Measurements from ENCODE around the gene OXSR1. TPM values are rescaled to one million over a fixed set of nuclear protein-coding genes. Genes with fewer than 3 reads are reported as not detected.

The OXSR1 gene
- total and polyA plus RNA-seq, 2 experiments from 2014 or later: 20.6 to 34.1 TPM

DNA sequence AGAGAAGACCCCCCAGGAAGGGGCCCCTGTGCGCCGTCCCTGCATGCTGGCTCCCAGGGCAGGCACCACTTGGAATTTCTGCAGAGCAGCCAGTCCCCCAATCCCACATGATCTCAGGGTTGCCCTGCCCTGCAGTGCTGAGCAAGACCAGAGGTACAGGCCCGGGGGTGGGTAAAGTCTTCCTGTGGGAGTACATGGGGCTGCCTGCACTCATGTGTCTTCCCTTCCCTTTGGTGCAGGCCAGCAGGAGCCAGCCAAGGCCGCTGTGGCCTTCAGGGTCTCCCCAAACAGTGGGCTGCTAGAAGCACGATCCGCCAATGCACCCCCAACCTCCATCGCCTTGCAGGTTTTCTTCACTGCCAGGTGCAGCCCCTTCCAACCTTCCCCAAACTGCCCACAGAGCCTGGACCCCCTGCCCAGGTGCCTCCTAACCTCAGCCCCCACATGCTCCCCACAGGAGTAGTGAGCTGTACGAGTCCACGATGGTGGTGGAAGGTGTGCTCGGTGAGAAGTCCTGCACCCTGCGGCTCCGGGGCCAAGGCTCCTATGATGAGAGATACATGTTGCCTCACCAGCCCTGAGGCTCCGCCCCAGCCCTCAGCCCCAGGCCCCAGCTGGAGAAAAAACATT is 43.4 kb upstream of the OXSR1 start:
- no peak overlapping the region for H3K27ac ChIP-seq
- TF ChIP-seq, protein P1, sequence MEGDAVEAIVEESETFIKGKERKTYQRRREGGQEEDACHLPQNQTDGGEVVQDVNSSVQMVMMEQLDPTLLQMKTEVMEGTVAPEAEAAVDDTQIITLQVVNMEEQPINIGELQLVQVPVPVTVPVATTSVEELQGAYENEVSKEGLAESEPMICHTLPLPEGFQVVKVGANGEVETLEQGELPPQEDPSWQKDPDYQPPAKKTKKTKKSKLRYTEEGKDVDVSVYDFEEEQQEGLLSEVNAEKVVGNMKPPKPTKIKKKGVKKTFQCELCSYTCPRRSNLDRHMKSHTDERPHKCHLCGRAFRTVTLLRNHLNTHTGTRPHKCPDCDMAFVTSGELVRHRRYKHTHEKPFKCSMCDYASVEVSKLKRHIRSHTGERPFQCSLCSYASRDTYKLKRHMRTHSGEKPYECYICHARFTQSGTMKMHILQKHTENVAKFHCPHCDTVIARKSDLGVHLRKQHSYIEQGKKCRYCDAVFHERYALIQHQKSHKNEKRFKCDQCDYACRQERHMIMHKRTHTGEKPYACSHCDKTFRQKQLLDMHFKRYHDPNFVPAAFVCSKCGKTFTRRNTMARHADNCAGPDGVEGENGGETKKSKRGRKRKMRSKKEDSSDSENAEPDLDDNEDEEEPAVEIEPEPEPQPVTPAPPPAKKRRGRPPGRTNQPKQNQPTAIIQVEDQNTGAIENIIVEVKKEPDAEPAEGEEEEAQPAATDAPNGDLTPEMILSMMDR (IDR thresholded peaks at IDR 0.05; ENCODE audit: low read depth, low read length): no peak
- H3K4me3 ChIP-seq: no peak overlapping the region
- H3K4me1 ChIP-seq (ENCODE audit: low read depth): no peaks in the 10 kb centered on the region
- H3K36me3 ChIP-seq: peaks cover 38% of the 10 kb centered on the region
- DNase-seq (ENCODE audit: low read depth in 1 of 2, low spot score in 1 of 2): no peak
- no peaks in the 10 kb centered on the region for H3K27me3 ChIP-seq
- H3K9me3 ChIP-seq (ENCODE audit: low read depth): no peaks in the 10 kb centered on the region

DNA sequence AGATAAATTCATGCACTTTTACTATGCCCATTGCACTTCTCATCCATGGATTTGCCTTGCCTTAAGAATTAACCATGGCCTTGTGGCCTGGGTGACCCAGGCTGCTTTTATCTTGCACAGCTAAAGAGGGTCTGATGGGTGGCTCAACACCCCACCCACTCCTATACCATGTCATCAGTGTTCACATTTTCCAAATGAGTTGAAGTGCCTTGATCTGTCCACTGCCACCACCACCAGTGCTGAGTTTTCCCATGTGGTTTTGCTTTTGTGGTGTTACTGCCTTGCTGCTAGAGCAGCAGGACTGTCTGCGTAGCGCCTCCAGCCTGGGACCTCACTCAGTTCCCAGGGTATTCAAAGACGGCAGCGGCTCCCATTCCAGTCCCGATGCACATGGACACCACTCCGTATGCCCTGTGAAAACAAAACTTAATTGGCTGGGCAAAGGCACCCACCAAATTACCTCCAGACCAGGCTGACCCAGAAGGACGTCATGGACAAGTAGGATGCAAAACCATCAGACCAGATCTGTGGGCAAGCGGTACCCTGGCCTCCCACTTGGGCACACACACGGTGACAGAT is 42.5 kb upstream of the OXSR1 start:
- Histone ChIP-seq H3K4me1 (ENCODE audit: low read depth) (no peaks in the 10 kb centered on the region), H3K4me3 (no peak overlapping the region), H3K27ac (no peak overlapping the region), H3K36me3 (peaks cover 47% of the 10 kb centered on the region), H3K27me3 (no peaks in the 10 kb centered on the region), H3K9me3 (ENCODE audit: low read depth) (no peaks in the 10 kb centered on the region)
- TF ChIP-seq, protein P1 (IDR thresholded peaks at IDR 0.05; ENCODE audit: low read depth, low read length): no peak
- DNase-seq (ENCODE audit: low read depth in 1 of 2, low spot score in 1 of 2): no peak

DNA sequence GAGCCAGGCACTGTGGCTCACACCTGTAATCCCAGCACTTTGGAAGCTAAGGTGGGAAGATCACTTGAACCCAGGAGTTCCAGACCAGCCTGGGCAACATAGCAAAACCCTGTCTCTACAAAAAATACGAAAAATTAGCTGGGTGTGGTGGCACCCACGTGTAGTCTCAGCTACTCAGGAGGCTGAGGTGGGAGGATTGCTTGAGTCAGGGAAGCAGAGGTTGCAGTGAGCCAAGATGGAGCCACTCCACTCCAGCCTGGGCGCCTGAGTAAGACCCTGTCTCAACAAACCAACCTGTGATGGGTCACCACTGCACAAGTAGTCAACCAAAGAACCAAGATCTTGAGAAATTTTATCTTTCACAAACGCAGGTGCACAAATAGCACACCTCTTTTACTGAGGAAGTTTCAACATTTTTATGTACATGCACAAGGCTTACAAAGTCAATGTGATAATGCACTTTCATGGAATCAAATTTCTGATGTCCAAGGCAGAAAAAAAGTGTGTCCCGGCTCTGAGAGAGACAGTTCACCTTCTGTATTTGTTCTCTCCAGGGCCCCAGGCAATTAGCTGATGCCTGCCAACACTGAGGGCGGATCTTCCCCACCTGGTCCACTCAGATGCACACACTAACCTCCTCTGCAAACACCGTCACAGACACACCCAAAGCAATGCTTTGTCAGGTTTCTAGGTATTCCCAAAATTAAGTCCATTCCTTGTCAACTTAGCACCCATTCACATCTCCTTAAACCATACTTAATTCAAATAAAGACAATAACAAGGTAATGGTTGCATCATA is 40.8 kb upstream of the OXSR1 start:
- DNase-seq (ENCODE audit: low read depth in 1 of 2, low spot score in 1 of 2): no peak
- Histone ChIP-seq H3K27ac (no peak overlapping the region), H3K27me3 (no peaks in the 10 kb centered on the region), H3K36me3 (peaks cover 55% of the 10 kb centered on the region), H3K4me1 (ENCODE audit: low read depth) (no peaks in the 10 kb centered on the region), H3K4me3 (no peak overlapping the region), H3K9me3 (ENCODE audit: low read depth) (no peaks in the 10 kb centered on the region)
- TF ChIP-seq, protein P1 (IDR thresholded peaks at IDR 0.05; ENCODE audit: low read depth, low read length): no peak

DNA sequence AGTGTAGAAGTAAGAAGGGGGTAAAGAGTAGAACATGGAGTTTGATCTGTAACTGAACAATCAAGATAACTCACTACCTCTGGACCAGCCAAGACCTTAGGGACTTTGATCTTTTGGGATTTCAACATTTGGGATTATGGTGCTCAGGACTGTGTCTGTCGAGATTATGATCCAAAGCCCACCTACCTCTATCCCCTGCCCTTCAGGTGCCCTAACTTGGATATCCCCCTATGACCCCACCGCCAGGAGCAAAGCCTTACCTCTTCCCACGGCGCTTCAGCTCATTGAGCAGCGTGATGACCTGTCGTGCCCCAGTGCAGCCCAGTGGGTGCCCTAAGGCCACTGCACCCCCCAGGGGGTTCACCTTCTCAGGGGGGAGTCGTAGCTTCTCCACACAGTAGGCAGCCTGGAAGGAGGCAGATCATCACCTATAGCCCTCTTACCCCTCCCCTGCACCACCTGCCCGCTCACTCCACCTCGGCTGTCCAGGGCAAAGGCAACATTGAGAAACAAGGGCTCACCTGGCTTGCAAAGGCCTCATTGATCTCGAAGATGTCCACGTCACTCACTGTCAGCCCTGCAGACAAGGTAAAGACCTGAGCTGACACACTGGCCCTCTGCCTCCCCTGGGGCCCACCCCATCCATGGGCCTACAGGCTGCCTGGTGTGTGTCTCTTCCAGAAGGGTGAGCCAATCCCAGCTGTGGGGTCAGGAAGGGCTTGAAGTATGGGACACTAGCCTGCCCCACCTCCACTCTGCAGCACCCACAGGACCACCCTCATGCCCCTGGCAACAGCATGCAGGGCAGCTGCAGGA is 39.8 kb upstream of the OXSR1 start:
- Histone ChIP-seq H3K4me1 (ENCODE audit: low read depth) (no peaks in the 10 kb centered on the region), H3K27ac (no peak overlapping the region), H3K27me3 (no peaks in the 10 kb centered on the region), H3K4me3 (no peak overlapping the region), H3K36me3 (peaks cover 57% of the 10 kb centered on the region), H3K9me3 (ENCODE audit: low read depth) (no peaks in the 10 kb centered on the region)
- TF ChIP-seq, protein P1 (IDR thresholded peaks at IDR 0.05; ENCODE audit: low read depth, low read length): no peak
- no peak for DNase-seq (ENCODE audit: low read depth in 1 of 2, low spot score in 1 of 2)

DNA sequence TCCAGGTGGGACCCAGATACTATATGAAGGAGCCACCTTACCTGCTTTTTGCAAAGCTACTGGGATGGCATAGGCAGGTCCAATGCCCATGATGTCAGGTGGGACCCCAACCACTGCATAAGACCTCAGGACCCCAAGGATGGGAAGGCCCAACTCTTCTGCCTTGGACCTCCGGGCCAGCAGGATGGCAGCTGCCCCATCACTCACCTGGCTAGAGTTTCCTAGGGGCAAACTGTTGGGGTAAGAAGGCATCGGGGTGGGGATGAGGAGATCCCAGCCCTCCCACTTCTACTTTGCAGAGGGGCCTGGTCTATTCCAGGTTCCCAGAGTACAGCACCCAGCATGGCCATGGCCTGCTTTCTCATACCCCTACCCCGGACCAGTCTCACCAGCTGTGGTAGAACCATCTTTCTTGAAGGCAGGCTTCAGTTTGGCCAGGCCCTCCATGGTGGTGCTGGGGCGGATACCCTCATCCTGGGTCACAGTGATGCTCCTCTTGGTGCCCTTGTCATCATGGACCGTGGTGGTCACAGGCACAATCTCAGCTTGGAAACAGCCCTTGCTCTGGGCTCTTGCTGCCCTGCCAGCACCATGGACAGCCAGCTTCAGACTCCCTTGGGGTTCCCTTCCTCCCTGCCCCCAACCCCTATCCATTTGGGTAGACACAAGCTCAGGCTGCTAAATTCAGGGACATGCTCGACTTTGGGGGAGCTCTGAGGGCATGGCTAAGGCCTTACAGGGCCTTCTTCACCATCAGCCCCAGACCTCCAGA is 39.0 kb upstream of the OXSR1 start:
- Histone ChIP-seq H3K4me3 (no peak overlapping the region), H3K27me3 (no peaks in the 10 kb centered on the region), H3K4me1 (ENCODE audit: low read depth) (no peaks in the 10 kb centered on the region), H3K9me3 (ENCODE audit: low read depth) (no peaks in the 10 kb centered on the region), H3K36me3 (peaks cover 60% of the 10 kb centered on the region), H3K27ac (no peak overlapping the region)
- no peak for DNase-seq (ENCODE audit: low read depth in 1 of 2, low spot score in 1 of 2)
- TF ChIP-seq, protein P1 (IDR thresholded peaks at IDR 0.05; ENCODE audit: low read depth, low read length): no peak

Measured in cardiac muscle cell (in vitro differentiated cells and primary cell).